ENCODE measurements around the gene CLEC4G. TPM values are rescaled to one million over a fixed set of nuclear protein-coding genes. Genes with fewer than 3 reads are reported as not detected.

CLEC4G gene
- polyA plus RNA-seq, 2 of the 4 experiments (the other 2 are of a cell fraction): not detected

GRCh38 chr19:7709932-7710460 is 21.9 kb downstream of the CLEC4G start:
- Histone ChIP-seq H3K27ac (no peak overlapping the region), H3K4me3 (no peak overlapping the region), H3K4me2 (no peak overlapping the region), H3K9me3 (no peaks in the 10 kb centered on the region), H3K4me1 (no peaks in the 10 kb centered on the region)
- ATAC-seq (no peak), DNase-seq (ENCODE audit: low read depth in 1 of 2, low spot score in 1 of 2) (no peak), FAIRE-seq (no peak)
- no peak for TF ChIP-seq TFCP2L1 (CRISPR knock-in tag; IDR thresholded peaks at IDR 0.05)
- TF ChIP-seq, protein P1, sequence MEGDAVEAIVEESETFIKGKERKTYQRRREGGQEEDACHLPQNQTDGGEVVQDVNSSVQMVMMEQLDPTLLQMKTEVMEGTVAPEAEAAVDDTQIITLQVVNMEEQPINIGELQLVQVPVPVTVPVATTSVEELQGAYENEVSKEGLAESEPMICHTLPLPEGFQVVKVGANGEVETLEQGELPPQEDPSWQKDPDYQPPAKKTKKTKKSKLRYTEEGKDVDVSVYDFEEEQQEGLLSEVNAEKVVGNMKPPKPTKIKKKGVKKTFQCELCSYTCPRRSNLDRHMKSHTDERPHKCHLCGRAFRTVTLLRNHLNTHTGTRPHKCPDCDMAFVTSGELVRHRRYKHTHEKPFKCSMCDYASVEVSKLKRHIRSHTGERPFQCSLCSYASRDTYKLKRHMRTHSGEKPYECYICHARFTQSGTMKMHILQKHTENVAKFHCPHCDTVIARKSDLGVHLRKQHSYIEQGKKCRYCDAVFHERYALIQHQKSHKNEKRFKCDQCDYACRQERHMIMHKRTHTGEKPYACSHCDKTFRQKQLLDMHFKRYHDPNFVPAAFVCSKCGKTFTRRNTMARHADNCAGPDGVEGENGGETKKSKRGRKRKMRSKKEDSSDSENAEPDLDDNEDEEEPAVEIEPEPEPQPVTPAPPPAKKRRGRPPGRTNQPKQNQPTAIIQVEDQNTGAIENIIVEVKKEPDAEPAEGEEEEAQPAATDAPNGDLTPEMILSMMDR (IDR thresholded peaks at IDR 0.05): no peak
- no peak for TF ChIP-seq EHMT2 (IDR thresholded peaks at IDR 0.05; ENCODE audit: low read depth)
- no peak for TF ChIP-seq MAX (IDR thresholded peaks at IDR 0.05)
- no peak for TF ChIP-seq PHF8 (IDR thresholded peaks at IDR 0.05; ENCODE audit: borderline replicate concordance, low read depth)
- no peak for TF ChIP-seq ATOH8 (CRISPR knock-in tag; IDR thresholded peaks at IDR 0.05; ENCODE audit: low read depth)
- TF ChIP-seq JUNB (IDR thresholded peaks at IDR 0.05): no peak
- TF ChIP-seq EP300 (IDR thresholded peaks at IDR 0.05): no peak
- no peak for TF ChIP-seq RAD21 (conservative IDR thresholded peaks at IDR 0.05 in 1 of 2, IDR thresholded peaks at IDR 0.05 in 1 of 2)
- TF ChIP-seq, protein P2, sequence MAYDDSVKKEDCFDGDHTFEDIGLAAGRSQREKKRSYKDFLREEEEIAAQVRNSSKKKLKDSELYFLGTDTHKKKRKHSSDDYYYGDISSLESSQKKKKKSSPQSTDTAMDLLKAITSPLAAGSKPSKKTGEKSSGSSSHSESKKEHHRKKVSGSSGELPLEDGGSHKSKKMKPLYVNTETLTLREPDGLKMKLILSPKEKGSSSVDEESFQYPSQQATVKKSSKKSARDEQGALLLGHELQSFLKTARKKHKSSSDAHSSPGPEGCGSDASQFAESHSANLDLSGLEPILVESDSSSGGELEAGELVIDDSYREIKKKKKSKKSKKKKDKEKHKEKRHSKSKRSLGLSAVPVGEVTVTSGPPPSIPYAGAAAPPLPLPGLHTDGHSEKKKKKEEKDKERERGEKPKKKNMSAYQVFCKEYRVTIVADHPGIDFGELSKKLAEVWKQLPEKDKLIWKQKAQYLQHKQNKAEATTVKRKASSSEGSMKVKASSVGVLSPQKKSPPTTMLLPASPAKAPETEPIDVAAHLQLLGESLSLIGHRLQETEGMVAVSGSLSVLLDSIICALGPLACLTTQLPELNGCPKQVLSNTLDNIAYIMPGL (CRISPR knock-in tag; IDR thresholded peaks at IDR 0.05; ENCODE audit: borderline replicate concordance): no peak
- no peak for TF ChIP-seq NR3C1 (IDR thresholded peaks at IDR 0.05)
- no peak for TF ChIP-seq ZFP36 (IDR thresholded peaks at IDR 0.05; ENCODE audit: borderline replicate concordance, partially characterized antibody)
- no peak for TF ChIP-seq POLR2AphosphoS2 (conservative IDR thresholded peaks at IDR 0.05; ENCODE audit: low read length)
- no peak for TF ChIP-seq MAFK (IDR thresholded peaks at IDR 0.05; ENCODE audit: partially characterized antibody)
- no peak for TF ChIP-seq SREBF2 (IDR thresholded peaks at IDR 0.05)
- TF ChIP-seq HOXA7 (CRISPR knock-in tag; IDR thresholded peaks at IDR 0.05): no peak
- TF ChIP-seq RFX5 (IDR thresholded peaks at IDR 0.05): no peak
- TF ChIP-seq SMC3 (IDR thresholded peaks at IDR 0.05): no peak
- TF ChIP-seq, protein P3, sequence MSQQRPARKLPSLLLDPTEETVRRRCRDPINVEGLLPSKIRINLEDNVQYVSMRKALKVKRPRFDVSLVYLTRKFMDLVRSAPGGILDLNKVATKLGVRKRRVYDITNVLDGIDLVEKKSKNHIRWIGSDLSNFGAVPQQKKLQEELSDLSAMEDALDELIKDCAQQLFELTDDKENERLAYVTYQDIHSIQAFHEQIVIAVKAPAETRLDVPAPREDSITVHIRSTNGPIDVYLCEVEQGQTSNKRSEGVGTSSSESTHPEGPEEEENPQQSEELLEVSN (IDR thresholded peaks at IDR 0.05; ENCODE audit: borderline replicate concordance, low read depth): no peak
- CTCF ChIA-PET: no interaction called here
- POLR2A ChIA-PET: interaction anchor here (0.6 kb wide), 1 partner anchor 235 kb away, joined by 3 read pairs; no protein-coding TSS in a partner anchor
- WGBS (ENCODE audit: missing lambda C conversion rate): 60% methylated on average over 4 of the region's 10 CpGs

DNA sequence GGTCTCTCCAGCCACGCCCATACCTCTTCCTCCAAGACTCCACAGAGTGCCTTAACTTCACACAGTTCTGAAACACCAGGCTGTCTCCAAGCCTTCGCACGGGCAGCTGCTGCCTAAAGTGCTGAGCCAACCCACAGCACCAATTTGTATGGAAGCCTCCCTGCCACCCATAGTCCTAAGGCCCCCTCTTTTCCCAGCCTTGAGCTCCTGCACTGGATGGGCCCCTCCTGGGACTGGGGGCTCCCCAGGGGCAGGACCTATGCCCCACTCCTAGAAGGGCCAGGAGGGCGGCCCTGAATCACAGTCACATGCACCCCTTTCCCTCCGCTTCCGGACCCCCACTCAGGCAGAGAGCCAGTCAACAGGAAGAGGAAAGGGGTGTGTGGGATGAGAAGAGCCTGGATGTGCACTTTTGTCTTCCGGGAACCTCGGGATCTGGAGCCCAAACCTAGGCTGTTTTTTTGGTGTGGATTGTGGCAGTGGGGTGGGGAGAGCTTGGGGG is 24.9 kb downstream of the CLEC4G start:
- no peak overlapping the region for H3K27ac ChIP-seq
- WGBS (ENCODE audit: missing lambda C conversion rate): 49% methylated on average over 5 of the region's 8 CpGs
- POLR2A ChIA-PET: no interaction called here
- no peaks in the 10 kb centered on the region for H3K9me3 ChIP-seq
- H3K4me3 ChIP-seq: no peak overlapping the region
- ATAC-seq (no peak; a peak in 1 of 6 replicates), DNase-seq (ENCODE audit: low read depth in 1 of 2, low spot score in 1 of 2) (no peak), FAIRE-seq (no peak)
- no peak overlapping the region for H3K4me2 ChIP-seq
- CTCF ChIA-PET: interaction anchor here (1.8 kb wide), 1 partner anchor 9 kb away, joined by 5 read pairs; no protein-coding TSS in a partner anchor
- no peak for TF ChIP-seq EHF (CRISPR knock-in tag; IDR thresholded peaks at IDR 0.05)
- TF ChIP-seq HOXB13 (CRISPR knock-in tag; IDR thresholded peaks at IDR 0.05; ENCODE audit: low read depth): no peak
- TF ChIP-seq CHD2 (IDR thresholded peaks at IDR 0.05; ENCODE audit: low read length, partially characterized antibody): no peak
- TF ChIP-seq EHMT2 (IDR thresholded peaks at IDR 0.05; ENCODE audit: low read depth): no peak
- no peak for TF ChIP-seq CHD4 (IDR thresholded peaks at IDR 0.05; ENCODE audit: borderline replicate concordance)
- TF ChIP-seq CEBPB (IDR thresholded peaks at IDR 0.05): no peak
- TF ChIP-seq POLR2A (IDR thresholded peaks at IDR 0.05; ENCODE audit: low read length): no peak
- no peak for TF ChIP-seq FOSB (CRISPR knock-in tag; IDR thresholded peaks at IDR 0.05)
- TF ChIP-seq RARB (CRISPR knock-in tag; IDR thresholded peaks at IDR 0.05): no peak
- TF ChIP-seq FOSL2 (IDR thresholded peaks at IDR 0.05): no peak
- TF ChIP-seq FOSL2 (CRISPR knock-in tag; IDR thresholded peaks at IDR 0.05): no peak
- TF ChIP-seq NR3C1 (IDR thresholded peaks at IDR 0.05): no peak
- no peak for TF ChIP-seq KDM1A (IDR thresholded peaks at IDR 0.05; ENCODE audit: low read depth)
- TF ChIP-seq HES2 (IDR thresholded peaks at IDR 0.05): no peak
- no peak for TF ChIP-seq SMC3 (IDR thresholded peaks at IDR 0.05)
- no peak for TF ChIP-seq ZNF302 (CRISPR knock-in tag; IDR thresholded peaks at IDR 0.05)
- TF ChIP-seq POLR2AphosphoS2 (conservative IDR thresholded peaks at IDR 0.05; ENCODE audit: low read length): no peak
- TF ChIP-seq HOXA7 (CRISPR knock-in tag; IDR thresholded peaks at IDR 0.05): no peak
- H3K4me1 ChIP-seq: no peaks in the 10 kb centered on the region
